GM12878 (cell line): Measurements from ENCODE around the gene ANK2.

ENCODE experiments used
- E2F4 ChIP-seq: IDR thresholded peaks from 2 replicates; pipeline ENCODE4 v1.6.1; 2012; ENCODE audit warnings: low read depth, low read length, improper control_type of control experiment
- STAT1 ChIP-seq: fragments of 450-650 bp; conservative IDR thresholded peaks from 2 replicates; pipeline ENCODE4 v1.6.1; 2014; ENCODE audit warnings: antibody characterized with exemption, mild to moderate bottlenecking

DNA sequence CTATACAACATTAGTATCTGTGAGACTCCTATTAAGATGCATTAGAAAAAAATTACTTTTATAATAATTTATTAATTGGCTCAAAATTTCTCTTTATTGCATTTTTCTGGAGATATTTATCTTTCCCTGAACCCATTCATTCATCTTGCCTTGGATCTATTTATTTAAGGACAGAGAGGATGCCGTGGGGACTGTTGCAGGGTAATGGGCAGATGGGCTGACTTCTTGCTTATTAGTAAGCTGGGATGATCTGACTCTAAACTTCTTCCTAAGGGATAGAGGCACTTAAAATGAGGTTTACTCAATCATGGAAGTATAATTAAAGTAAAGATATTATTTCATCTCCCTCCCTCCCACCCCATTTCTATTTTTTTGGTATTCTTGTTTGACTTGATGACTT is 18.2 kb upstream of the ANK2 start:
- TF ChIP-seq STAT1: no peak
- no peak for TF ChIP-seq E2F4
